Fibroblast of lung (primary cell): ENCODE data around the gene TFAP2C. TPM values are rescaled to one million over a fixed set of nuclear protein-coding genes. Genes with fewer than 3 reads are reported as not detected.

Experiments used
- DNase-seq, 2 donors: peaks; one replicate each; pipeline versions ENCODE4 v3.0.0 to v3.0.0-alpha.2; 2010; ENCODE audit warnings: low read depth in 2 of 2
- H2AFZ ChIP-seq: 2 replicates; pipeline ENCODE4 v1.5.1; 2012; ENCODE audit warnings: low read length, control low read depth, inconsistent platforms
- H3K27ac ChIP-seq: 2 replicates; pipeline ENCODE4 v1.5.1; 2011; ENCODE audit warnings: low read length, control low read depth; ENCODE audit not compliant: insufficient read depth
- H3K27me3 ChIP-seq: 2 replicates; pipeline ENCODE4 v1.5.1; 2011; ENCODE audit warnings: mild to moderate bottlenecking, low read length; ENCODE audit not compliant: control insufficient read depth, insufficient read depth
- H3K36me3 ChIP-seq: 2 replicates; pipeline ENCODE4 v1.5.1; 2011; ENCODE audit warnings: low read length; ENCODE audit not compliant: control insufficient read depth, insufficient read depth
- H3K4me1 ChIP-seq: 2 replicates; pipeline ENCODE4 v1.5.1; 2011; ENCODE audit warnings: low read length; ENCODE audit not compliant: control insufficient read depth, insufficient read depth; ENCODE audit errors: extremely low read depth
- H3K4me2 ChIP-seq: 2 replicates; pipeline ENCODE4 v1.5.1; 2011; ENCODE audit warnings: low read length, control low read depth; ENCODE audit not compliant: insufficient read depth; ENCODE audit errors: extremely low read depth
- H3K4me3 ChIP-seq, 4 experiments: fragments of 200-600 bp in 1 of 4; sonication (generic) in 1 of 4; replicated peaks in 1 of 4; 2 replicates each; pipeline ENCODE4 v1.5.1; 2011 to 2016; ENCODE audit warnings: low read length in 4 of 4, low read depth in 3 of 4, mild to moderate bottlenecking in 3 of 4, control low read depth in 2 of 4, inconsistent platforms in 1 of 4, mixed read lengths in 1 of 4; ENCODE audit not compliant: insufficient read depth in 1 of 4; ENCODE audit errors: control extremely low read depth in 1 of 4
- H3K79me2 ChIP-seq: 2 replicates; pipeline ENCODE4 v1.5.1; 2012; ENCODE audit warnings: mild to moderate bottlenecking, low read length, inconsistent platforms; ENCODE audit not compliant: control insufficient read depth, insufficient read depth
- H3K9ac ChIP-seq: 2 replicates; pipeline ENCODE4 v1.5.1; 2011; ENCODE audit warnings: mild to moderate bottlenecking, low read length, control low read depth; ENCODE audit not compliant: insufficient read depth
- H3K9me3 ChIP-seq: 2 replicates; pipeline ENCODE4 v1.5.1; 2012; ENCODE audit warnings: low read depth, low read length; ENCODE audit not compliant: control insufficient read depth, insufficient read depth
- H4K20me1 ChIP-seq: 2 replicates; pipeline ENCODE4 v1.5.1; 2011; ENCODE audit warnings: low read length; ENCODE audit not compliant: control insufficient read depth, insufficient read depth; ENCODE audit errors: extremely low read depth
- EZH2 ChIP-seq: IDR thresholded peaks from 2 replicates; pipeline ENCODE4 v1.5.1; 2012; ENCODE audit warnings: low read length, control low read depth, mild to moderate bottlenecking; ENCODE audit errors: missing control alignments
- polyA plus RNA-seq, 2 donors: library from polyadenylated mRNA; depleted of rRNA in 1 of 2; stranded (reverse) in 1 of 2; unstranded in 1 of 2; fragments of >200 nt; gene quantifications; 2 replicates each; pipeline ENCODE4 v1.2.1, GENCODE V29; 2011 to 2012; ENCODE audit warnings: missing spikeins in 1 of 2
- total RNA-seq: library from RNA; depleted of rRNA; stranded (reverse); fragments of >200 nt; gene quantifications from 2 replicates; pipeline ENCODE4 v1.2.1, GENCODE V29; 2014
- TF ChIP-seq, protein P1 (sequence below), 2 donors: IDR thresholded peaks in 1 of 2; conservative IDR thresholded peaks in 1 of 2; 1 replicate in 1 of 2; 2 replicates in 1 of 2; pipeline ENCODE4 v1.5.1; 2011 to 2012; ENCODE audit warnings: low read length in 2 of 2, control low read depth in 1 of 2, inconsistent platforms in 1 of 2, low read depth in 1 of 2, mild to moderate bottlenecking in 1 of 2

Gene TFAP2C
- total and polyA plus RNA-seq, 2 donors (not counting 1 experiment from before 2014, with no cell fraction given): 0.39 TPM; not detected in 1

DNA sequence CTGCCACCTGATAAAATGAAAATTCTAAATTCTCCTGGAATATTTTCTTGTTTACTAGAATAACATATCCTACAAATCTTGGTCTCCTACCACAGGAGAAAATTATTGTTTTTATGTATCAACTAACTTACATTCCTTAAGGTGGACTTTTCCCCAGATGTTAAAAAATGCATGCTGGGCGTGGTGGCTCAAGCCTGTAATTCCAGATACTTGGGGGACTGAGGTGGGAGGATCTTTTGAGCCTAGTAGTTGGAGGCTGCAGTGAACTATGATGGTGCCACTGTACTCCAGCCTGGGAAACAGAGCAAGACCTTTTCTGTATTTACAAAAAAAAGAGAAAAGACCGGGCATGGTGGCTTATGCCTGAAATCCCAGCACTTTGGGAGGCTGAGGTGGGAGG lies 27.9 kb upstream of the TFAP2C start:
- Histone ChIP-seq H3K79me2 (no peaks in the 10 kb centered on the region), H3K4me1 (no peaks in the 10 kb centered on the region), H3K9me3 (no peaks in the 10 kb centered on the region), H3K36me3 (no peaks in the 10 kb centered on the region), H3K9ac (no peak overlapping the region), H3K4me3 (no peak overlapping the region), H4K20me1 (no peaks in the 10 kb centered on the region), H3K4me2 (no peak overlapping the region), H2AFZ (no peak overlapping the region), H3K27me3 (no peaks in the 10 kb centered on the region), H3K27ac (no peak overlapping the region)
- no peak for DNase-seq
- TF ChIP-seq, protein P1, sequence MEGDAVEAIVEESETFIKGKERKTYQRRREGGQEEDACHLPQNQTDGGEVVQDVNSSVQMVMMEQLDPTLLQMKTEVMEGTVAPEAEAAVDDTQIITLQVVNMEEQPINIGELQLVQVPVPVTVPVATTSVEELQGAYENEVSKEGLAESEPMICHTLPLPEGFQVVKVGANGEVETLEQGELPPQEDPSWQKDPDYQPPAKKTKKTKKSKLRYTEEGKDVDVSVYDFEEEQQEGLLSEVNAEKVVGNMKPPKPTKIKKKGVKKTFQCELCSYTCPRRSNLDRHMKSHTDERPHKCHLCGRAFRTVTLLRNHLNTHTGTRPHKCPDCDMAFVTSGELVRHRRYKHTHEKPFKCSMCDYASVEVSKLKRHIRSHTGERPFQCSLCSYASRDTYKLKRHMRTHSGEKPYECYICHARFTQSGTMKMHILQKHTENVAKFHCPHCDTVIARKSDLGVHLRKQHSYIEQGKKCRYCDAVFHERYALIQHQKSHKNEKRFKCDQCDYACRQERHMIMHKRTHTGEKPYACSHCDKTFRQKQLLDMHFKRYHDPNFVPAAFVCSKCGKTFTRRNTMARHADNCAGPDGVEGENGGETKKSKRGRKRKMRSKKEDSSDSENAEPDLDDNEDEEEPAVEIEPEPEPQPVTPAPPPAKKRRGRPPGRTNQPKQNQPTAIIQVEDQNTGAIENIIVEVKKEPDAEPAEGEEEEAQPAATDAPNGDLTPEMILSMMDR (conservative IDR thresholded peaks at IDR 0.05 in 1 of 2, IDR thresholded peaks at IDR 0.05 in 1 of 2; ENCODE audit: low read depth in 1 of 2, low read length in 2 of 2): no peak
- no peak for TF ChIP-seq EZH2

DNA sequence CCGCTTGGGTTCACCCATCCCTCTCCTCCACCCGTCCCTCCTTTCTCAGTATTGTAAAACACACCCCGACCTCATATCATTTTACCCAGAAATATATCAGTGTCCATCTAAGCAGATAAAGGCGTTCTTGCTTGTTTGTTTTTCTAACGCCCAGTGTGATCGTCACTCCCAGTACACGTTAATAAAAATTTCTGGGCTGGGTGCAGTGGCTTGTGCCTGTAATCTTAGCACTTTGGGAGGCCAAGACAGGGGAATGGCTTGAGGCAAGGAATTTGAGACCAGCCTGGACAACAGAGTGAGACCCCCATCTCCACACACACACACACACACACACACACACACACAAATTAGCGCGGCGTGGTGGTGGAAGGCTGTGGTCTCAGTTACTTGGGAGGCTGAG lies 24.4 kb upstream of the TFAP2C start:
- Histone ChIP-seq H3K27ac (no peak overlapping the region), H3K9me3 (no peaks in the 10 kb centered on the region), H3K4me1 (no peaks in the 10 kb centered on the region), H3K79me2 (no peaks in the 10 kb centered on the region), H3K36me3 (no peaks in the 10 kb centered on the region), H3K4me3 (no peak overlapping the region), H4K20me1 (no peaks in the 10 kb centered on the region), H3K9ac (no peak overlapping the region), H2AFZ (no peak overlapping the region), H3K4me2 (no peak overlapping the region), H3K27me3 (no peaks in the 10 kb centered on the region)
- no peak for TF ChIP-seq EZH2
- TF ChIP-seq, protein P1 (conservative IDR thresholded peaks at IDR 0.05 in 1 of 2, IDR thresholded peaks at IDR 0.05 in 1 of 2; ENCODE audit: low read depth in 1 of 2, low read length in 2 of 2): no peak
- no peak for DNase-seq

DNA sequence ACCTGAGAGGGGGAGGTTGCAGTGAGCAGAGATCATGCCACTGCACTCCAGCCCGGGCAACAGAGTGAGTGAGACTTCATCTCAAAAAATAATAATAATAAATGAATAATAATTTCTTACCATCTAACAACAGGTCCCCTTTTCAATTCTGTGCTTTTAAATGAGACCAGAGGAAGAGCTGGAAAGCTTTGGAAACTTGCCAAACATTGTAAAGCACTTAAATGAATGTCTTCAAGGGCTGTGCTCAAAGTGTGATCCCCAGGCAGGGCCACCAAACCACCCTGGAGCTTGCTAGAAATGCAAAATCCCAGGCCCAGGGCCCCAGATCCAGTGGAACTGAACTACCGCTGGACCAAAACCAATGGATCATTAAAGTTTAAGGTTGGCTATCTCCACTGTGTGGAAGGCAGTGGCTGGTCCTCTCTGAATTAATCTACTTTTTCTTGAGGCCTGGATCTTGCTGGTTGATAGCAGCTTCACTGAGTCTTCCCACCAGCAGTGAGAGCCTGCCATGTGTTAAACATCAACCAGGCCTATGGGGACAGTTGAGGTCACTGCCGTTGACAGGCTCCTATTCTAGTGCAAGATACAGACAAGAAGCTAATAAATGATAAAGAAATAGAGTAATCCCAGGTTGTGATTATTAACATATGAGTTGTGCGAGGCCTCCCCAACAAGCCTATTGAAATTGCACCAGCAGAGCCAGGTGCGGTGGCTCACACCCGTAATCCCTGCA lies 23.7 kb upstream of the TFAP2C start:
- no peaks in the 10 kb centered on the region for H3K27me3 ChIP-seq
- TF ChIP-seq, protein P1 (conservative IDR thresholded peaks at IDR 0.05 in 1 of 2, IDR thresholded peaks at IDR 0.05 in 1 of 2; ENCODE audit: low read depth in 1 of 2, low read length in 2 of 2): no peak
- no peak for TF ChIP-seq EZH2
- no peak overlapping the region for H3K27ac ChIP-seq
- no peak overlapping the region for H3K4me2 ChIP-seq
- no peaks in the 10 kb centered on the region for H3K4me1 ChIP-seq
- DNase-seq: no peak
- no peaks in the 10 kb centered on the region for H3K9me3 ChIP-seq
- H2AFZ ChIP-seq: no peak overlapping the region
- no peak overlapping the region for H3K4me3 ChIP-seq
- no peak overlapping the region for H3K9ac ChIP-seq
- no peaks in the 10 kb centered on the region for H4K20me1 ChIP-seq
- no peaks in the 10 kb centered on the region for H3K79me2 ChIP-seq
- no peaks in the 10 kb centered on the region for H3K36me3 ChIP-seq
